Endodermal cell (in vitro differentiated cells): Measurements from ENCODE around the gene PROK2. TPM values are rescaled to one million over a fixed set of nuclear protein-coding genes. Genes with fewer than 3 reads are reported as not detected.

Source experiments
- DNase-seq: peaks from one replicate; pipeline ENCODE4 v3.0.0-alpha.2; 2017
- H3K27ac ChIP-seq: 2 replicates; pipeline ENCODE4 v1.5.1; 2013; ENCODE audit warnings: mild to moderate bottlenecking, low read depth, low read length, moderate library complexity
- H3K27me3 ChIP-seq: 2 replicates; pipeline ENCODE4 v1.6.1; 2013; ENCODE audit warnings: mild to moderate bottlenecking, low read length, moderate library complexity; ENCODE audit not compliant: insufficient read depth, control insufficient read depth, poor library complexity, severe bottlenecking
- H3K36me3 ChIP-seq: 2 replicates; pipeline ENCODE4 v1.7.0; 2013; ENCODE audit warnings: mild to moderate bottlenecking, low read length, moderate library complexity; ENCODE audit not compliant: control insufficient read depth, insufficient read depth
- H3K4me1 ChIP-seq: one replicate; pipeline ENCODE4 v1.7.0; 2013; ENCODE audit warnings: low read length; ENCODE audit not compliant: control insufficient read depth, insufficient read depth
- H3K4me3 ChIP-seq: 2 replicates; pipeline ENCODE4 v1.5.1; 2013; ENCODE audit warnings: mild to moderate bottlenecking, low read length, moderate library complexity
- H3K9ac ChIP-seq: 2 replicates; pipeline ENCODE4 v1.6.1; 2013; ENCODE audit warnings: mild to moderate bottlenecking, low read length, moderate library complexity; ENCODE audit not compliant: poor library complexity, severe bottlenecking; ENCODE audit errors: extremely low read depth
- H3K9me3 ChIP-seq: 2 replicates; pipeline ENCODE4 v1.6.1; 2013; ENCODE audit warnings: mild to moderate bottlenecking, low read length, moderate library complexity; ENCODE audit not compliant: control insufficient read depth
- H3K27ac Mint-ChIP-seq: 2 replicates; pipeline ENCODE4 v1.8.0; 2020; ENCODE audit warnings: mixed read lengths
- H3K27me3 Mint-ChIP-seq: 2 replicates; pipeline ENCODE4 v1.8.0; 2021; ENCODE audit warnings: mild to moderate bottlenecking, mixed read lengths; ENCODE audit not compliant: insufficient read depth
- H3K36me3 Mint-ChIP-seq: 2 replicates; pipeline ENCODE4 v1.8.0; 2020; ENCODE audit warnings: low read depth, mixed read lengths
- H3K4me1 Mint-ChIP-seq: 2 replicates; pipeline ENCODE4 v1.8.0; 2020; ENCODE audit warnings: mixed read lengths
- H3K4me3 Mint-ChIP-seq: 2 replicates; pipeline ENCODE4 v1.8.0; 2020; ENCODE audit warnings: mild to moderate bottlenecking, moderate library complexity, mixed read lengths
- H3K9me3 Mint-ChIP-seq: 2 replicates; pipeline ENCODE4 v1.8.0; 2020; ENCODE audit warnings: mild to moderate bottlenecking, mixed read lengths
- CTCF ChIP-seq: fragments of 200-600 bp; sonication (generic); conservative IDR thresholded peaks from 2 replicates; pipeline ENCODE4 v1.5.0; 2021; ENCODE audit warnings: antibody characterized with exemption, mild to moderate bottlenecking
- WGBS, 2 experiments: methylation state at CpG; one replicate each; pipeline versions ENCODE4 v1.1.5 to v1.1.7; 2013; ENCODE audit warnings: missing lambda C conversion rate in 2 of 2, mixed read lengths in 1 of 2; ENCODE audit not compliant: insufficient coverage in 1 of 2, insufficient read length in 1 of 2; 5-methylcytosine and 5-hydroxymethylcytosine counted together
- total RNA-seq, 2 donors: library from RNA; stranded (reverse); fragmentation: NEBNext Ultra II Directional in 1 of 2; extraction: Animal tissue kit (Norgen Biotek cat#: 25700) in 1 of 2; gene quantifications; 2 replicates in 1 of 2; 3 replicates in 1 of 2; pipeline ENCODE4 v1.2.1, GENCODE V29; 2021

Gene PROK2
- total RNA-seq, 2 donors from 2014 or later = 0.29 TPM; not detected in 1

- Mint-ChIP-seq H3K27me3 (peaks cover 47% of the 10 kb centered on the region), H3K4me3 (no peak overlapping the region), H3K36me3 (no peaks in the 10 kb centered on the region), H3K4me1 (peaks cover 24% of the 10 kb centered on the region), H3K9me3 (no peaks in the 10 kb centered on the region), H3K27ac (no peak overlapping the region)
- TF ChIP-seq CTCF = no peak
- Histone ChIP-seq H3K27me3 (peaks cover 46% of the 10 kb centered on the region), H3K4me3 (no peak overlapping the region), H3K9ac (no peak overlapping the region), H3K9me3 (no peaks in the 10 kb centered on the region), H3K27ac (no peak overlapping the region), H3K36me3 (no peaks in the 10 kb centered on the region), H3K4me1 (peaks cover 3% of the 10 kb centered on the region)
- DNase-seq = peak; percentile 68
- 78 to 81% methylated on average over 4 of the region's 4 CpGs for WGBS, 2 experiments
Observed at GRCh38 chr3:71780430-71780829, 4.5 kb downstream of the PROK2 start.

GRCh38 chr3:71779674-71780377, 5.1 kb downstream of the PROK2 start:
- Histone ChIP-seq H3K9ac (no peak overlapping the region), H3K27ac (no peak overlapping the region), H3K4me3 (no peak overlapping the region), H3K27me3 (peaks cover 41% of the 10 kb centered on the region), H3K36me3 (no peaks in the 10 kb centered on the region), H3K9me3 (no peaks in the 10 kb centered on the region), H3K4me1 (peaks cover 3% of the 10 kb centered on the region)
- no peak for TF ChIP-seq CTCF
- no peak overlapping the region for H3K27ac Mint-ChIP-seq
- H3K27me3 Mint-ChIP-seq = peaks cover 48% of the 10 kb centered on the region
- WGBS, 2 experiments = 66 to 74% methylated on average over 5 to 6 of the region's 6 CpGs
- H3K4me3 Mint-ChIP-seq = no peak overlapping the region
- H3K4me1 Mint-ChIP-seq = peaks cover 21% of the 10 kb centered on the region
- H3K9me3 Mint-ChIP-seq = no peaks in the 10 kb centered on the region
- no peaks in the 10 kb centered on the region for H3K36me3 Mint-ChIP-seq
- DNase-seq = no peak

- Histone ChIP-seq H3K9ac (no peak overlapping the region), H3K9me3 (no peaks in the 10 kb centered on the region), H3K4me3 (no peak overlapping the region), H3K4me1 (no peaks in the 10 kb centered on the region), H3K36me3 (no peaks in the 10 kb centered on the region), H3K27me3 (peaks cover 26% of the 10 kb centered on the region), H3K27ac (no peak overlapping the region)
- no peak for DNase-seq
- Mint-ChIP-seq H3K9me3 (no peaks in the 10 kb centered on the region), H3K27me3 (peaks cover 34% of the 10 kb centered on the region), H3K27ac (no peak overlapping the region), H3K4me3 (no peak overlapping the region), H3K4me1 (peaks cover 14% of the 10 kb centered on the region), H3K36me3 (no peaks in the 10 kb centered on the region)
- no peak for TF ChIP-seq CTCF
- WGBS, 2 experiments = 87 to 100% methylated on average over 1 to 3 of the region's 3 CpGs
Observed at GRCh38 chr3:71778353-71778752, 6.6 kb downstream of the PROK2 start.
